Suprapubic skin (tissue), 4 donors: ENCODE results near the gene PRKCSH.

Source experiments
- CTCF ChIP-seq, 2 donors: fragments of 200-600 bp in 1 of 2; fragments of 450-650 bp in 1 of 2; sonication (generic) in 1 of 2; IDR thresholded peaks; one replicate each; pipeline ENCODE4 v1.5.1; 2016 to 2019; ENCODE audit warnings: antibody characterized with exemption in 2 of 2, mild to moderate bottlenecking in 1 of 2, moderate library complexity in 1 of 2
- EP300 ChIP-seq: sonication (generic); formaldehyde crosslinking; IDR thresholded peaks from one replicate; pipeline ENCODE4 v1.6.1; 2017; ENCODE audit warnings: antibody characterized with exemption
- POLR2A ChIP-seq, 2 donors: fragments of 450-650 bp; IDR thresholded peaks; one replicate each; pipeline ENCODE4 v1.6.1; 2017; ENCODE audit warnings: antibody characterized with exemption in 2 of 2, mild to moderate bottlenecking in 2 of 2, moderate library complexity in 2 of 2
- POLR2AphosphoS5 ChIP-seq, 3 donors: sonication (generic); formaldehyde crosslinking; IDR thresholded peaks; one replicate each; pipeline ENCODE4 v1.6.1; 2017; ENCODE audit warnings: antibody characterized with exemption in 3 of 3

DNA sequence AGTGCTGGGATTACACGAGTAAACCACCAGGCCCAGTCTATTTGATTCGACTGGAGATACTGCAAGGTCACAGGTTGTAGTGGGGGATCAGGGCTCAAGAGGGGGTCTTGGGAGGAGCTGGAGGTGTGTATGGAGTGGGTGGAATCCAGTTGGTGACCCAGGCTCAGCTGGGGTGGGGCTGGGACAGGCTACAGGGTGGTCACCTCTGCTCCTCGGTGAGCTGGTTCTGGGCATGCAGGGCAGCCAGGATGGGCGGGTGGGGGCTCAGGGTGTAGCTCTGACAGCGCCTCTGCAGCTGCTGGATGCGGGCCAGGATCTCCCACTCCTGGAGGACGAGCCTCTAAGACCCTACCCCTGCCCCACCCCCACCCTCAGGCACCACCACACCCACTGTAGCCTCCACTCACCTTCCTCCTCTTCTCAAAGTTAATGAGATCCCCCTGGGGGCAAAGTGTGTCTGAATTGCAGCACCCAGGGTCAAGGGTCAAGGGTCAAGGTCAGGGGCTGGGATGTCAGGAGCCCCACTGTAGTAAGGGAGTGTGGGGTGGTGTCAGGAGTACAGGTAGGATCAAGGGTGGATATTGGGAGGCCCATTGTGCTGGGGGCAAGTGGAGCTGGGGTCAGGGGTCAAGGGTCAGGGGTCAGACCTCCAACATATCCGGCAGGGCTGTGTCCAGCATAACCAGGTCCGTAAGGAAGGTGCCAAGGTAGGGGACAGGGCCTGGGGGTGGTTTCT, 33.5 kb upstream of the PRKCSH start:
- TF ChIP-seq CTCF (IDR thresholded peaks at IDR 0.05) = no peak
- TF ChIP-seq POLR2A (IDR thresholded peaks at IDR 0.05) = no peak
- no peak for TF ChIP-seq EP300
- no peak for TF ChIP-seq POLR2AphosphoS5 (IDR thresholded peaks at IDR 0.05)
